Measurements from ENCODE around the gene TRIM62.

Gene TRIM62

DNA sequence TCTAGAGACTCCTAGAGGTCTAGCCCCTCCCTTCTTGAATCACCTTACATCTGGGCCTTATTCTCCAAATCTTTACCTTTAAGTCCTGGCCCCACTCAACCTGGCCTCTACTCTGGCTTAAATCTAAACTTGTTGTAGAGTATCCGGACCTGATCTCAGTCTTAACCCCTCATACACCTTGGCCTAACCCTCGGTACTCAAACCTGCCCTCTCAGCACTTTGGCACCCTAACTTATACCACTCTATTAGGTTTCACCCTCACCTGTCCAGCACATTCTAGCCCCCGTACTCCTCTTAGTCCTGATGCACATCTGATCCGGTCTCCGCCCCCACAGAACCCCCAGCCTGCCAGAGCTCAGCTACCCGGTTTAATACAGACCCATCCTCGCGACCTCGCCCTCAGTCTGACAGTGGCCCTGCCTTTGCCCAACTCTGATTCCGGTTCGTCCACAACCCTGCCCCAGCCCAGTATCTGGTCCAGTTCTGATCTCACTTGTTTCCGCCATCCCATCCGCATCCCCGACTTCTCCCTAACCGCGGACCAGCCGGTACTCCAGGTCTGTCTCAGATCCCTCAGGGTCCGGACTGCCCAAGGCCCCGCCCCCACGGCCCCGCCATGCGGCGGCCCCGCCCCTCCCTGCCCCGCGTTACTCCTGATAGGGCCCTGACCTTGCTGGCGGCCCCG, 1.5 kb downstream of the TRIM62 start:
- DNase-seq = no peak

GRCh38 chr1:33178836-33179439, 2.9 kb downstream of the TRIM62 start:
- no peak for DNase-seq

DNA sequence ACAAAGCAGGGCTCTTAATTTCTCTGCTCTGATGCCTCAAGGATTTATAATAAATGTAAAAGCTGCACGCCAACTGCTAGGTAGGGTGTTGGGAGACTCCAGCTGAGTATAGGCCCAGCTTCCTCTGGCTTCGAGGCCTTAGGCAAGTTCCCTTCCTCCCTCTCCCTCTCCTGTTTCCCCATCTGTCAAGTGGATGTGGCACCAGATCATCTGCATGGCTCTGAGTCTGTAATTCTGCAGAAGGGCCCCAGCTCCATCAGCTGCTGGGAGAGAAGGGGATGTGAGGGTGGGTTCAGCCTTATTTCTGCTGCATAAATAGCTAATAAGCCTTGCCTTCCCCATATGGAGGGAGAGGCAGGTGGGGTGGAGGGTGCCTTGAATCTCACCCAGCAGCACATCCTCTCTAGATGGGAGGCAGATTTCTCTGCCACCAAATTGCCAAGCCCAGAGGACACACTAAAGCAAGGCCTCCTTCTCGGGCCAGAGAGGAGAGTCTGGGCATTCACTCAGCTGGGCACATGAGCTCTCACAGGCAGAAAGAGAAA, 3.8 kb downstream of the TRIM62 start:
- no peak for DNase-seq

DNA sequence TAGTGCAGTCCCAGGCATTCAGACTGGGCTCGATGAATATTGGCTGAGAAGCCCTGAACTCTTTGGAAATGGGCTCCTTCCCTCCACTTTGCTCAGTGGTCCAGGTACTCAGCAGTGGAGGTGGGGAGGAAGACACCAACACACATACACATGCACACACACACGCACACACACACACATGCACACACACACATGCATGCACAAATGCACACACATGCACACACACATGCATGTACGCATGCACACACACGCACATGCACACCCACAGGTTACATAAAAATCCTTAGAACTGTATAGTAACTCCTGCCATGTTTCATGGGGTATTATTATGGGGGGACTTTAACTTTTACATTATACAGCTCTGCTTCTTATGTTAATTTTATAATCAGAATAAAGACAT, 5.0 kb downstream of the TRIM62 start:
- no peak for DNase-seq

- no peak for DNase-seq
These were observed 5.4 kb downstream of the TRIM62 start for GRCh38 chr1:33176362-33176850.

DNA sequence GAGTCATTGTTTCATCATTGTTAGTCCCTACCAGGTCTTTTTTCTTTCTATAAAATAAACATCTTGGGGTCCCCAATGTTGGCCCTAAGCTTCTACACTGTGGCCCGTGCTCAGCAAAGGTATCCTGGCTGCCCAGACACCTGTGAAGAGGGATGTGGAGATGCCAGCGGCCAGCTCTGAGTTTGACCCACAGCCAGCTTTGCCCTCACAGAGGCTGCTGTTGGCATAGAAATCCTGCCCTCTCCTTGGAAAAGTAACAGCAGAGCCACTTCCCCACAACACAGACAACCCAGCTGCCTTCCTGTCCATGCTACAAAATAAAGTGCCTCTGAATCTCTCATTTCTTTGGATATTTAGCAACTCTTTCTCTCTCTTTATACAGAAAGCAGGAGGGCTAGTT, 6.0 kb downstream of the TRIM62 start:
- DNase-seq = no peak

DNA sequence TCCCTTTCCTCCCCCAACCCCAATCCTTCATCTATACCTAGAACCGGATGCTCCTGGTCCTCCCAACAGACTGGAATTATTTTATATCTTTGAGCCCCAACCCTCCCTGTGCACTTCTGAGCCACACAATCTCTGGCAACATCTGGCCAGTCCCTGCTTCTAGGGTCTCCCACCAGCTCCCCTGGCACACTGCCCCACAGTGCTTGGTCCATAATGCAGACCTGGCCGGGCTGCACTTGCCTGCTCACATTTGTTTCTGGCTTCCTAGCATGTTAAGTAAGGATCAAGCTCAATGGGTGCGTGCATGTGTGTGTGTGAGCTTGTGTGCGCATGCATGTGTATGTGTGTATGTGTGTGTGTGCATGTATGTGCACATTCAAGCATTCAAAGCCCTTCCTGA, 8.8 kb downstream of the TRIM62 start:
- DNase-seq = peak; percentile 22

GRCh38 chr1:33171977-33172813, 9.6 kb downstream of the TRIM62 start:
- no peak for DNase-seq

DNA sequence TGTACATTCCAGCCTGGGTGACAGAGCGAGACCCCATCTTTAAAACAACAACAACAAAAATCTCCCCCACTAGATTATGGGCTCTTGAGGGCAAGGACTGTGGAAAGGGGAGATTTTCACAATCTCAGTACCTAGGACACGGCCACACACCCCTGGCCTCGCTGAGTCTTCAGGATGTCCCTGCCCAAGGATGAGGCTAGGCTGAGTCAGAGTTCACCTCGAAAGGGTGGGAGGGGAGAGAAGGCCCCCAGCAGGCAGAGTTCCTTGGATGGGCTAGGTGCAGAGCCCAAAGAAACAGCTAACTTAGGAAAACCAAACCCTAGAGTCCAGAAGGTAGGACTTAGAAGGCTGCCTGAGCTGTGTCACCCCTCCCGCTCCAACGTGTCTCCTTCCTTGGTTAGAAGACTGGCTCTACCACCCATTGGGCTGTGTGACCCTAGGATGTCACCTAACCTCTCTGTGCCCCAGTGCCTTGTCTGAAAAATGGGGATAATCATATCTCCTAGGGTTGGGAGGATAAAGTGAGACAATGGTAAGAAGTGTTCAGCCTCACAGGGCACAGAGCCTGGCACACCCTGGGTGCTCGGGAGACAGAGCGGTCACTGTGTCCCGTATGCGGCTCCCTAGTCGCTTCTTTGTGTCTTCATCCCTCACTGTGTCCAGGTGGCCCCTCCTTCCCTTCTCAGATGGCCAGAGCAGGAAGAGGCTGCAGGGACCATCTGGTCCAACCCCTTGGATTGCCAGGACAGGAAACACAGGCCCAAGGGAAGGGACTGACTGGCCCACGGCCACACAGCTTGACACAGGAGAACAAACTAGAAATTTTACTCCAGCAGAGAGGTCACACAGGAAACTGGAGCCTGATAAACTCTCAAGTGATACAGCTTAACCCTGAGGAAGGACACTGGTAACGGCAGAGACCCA, 11.2 kb downstream of the TRIM62 start:
- no peak for DNase-seq

GRCh38 chr1:33169290-33170055, 12.4 kb downstream of the TRIM62 start:
- DNase-seq = no peak

DNA sequence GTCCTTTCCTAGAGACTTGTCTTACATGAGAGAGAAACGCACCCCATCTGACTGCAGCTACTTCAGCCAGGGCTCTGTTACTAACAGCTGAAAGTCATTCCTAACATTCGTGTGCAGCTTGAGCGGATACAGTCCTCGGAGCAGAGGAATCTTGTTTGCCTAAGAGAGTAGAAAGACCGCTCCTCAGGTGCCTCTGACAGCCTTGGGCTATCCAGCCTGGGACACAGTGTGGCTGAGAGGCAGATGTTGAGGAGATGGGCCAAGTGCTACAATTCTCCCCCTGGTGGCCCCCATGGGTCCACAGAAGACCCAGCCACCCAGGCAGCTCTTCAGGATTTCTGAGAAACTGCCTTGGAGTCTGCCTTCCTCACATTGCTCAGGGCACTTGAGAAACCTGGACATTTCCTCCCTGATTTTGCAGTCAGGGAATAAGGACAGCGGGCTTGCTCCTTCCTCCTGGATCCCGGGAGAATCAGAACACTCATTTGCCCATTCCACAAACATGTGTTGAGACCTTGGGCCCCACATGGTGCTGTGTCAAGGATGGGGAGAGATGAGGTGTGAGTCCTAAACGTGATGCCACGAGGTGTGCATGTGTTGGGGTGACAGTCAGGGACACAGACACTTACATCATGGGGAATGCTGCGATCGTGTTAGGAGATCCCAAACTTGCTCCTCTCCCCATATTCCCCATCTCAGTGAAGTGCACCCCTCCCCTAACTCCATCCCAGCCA, 13.1 kb downstream of the TRIM62 start:
- DNase-seq = peak; percentile 17

GRCh38 chr1:33167650-33168447, 14.0 kb downstream of the TRIM62 start:
- DNase-seq = no peak

GRCh38 chr1:33165809-33166208, 16.0 kb downstream of the TRIM62 start:
- no peak for DNase-seq

GRCh38 chr1:33165209-33165608, 16.6 kb downstream of the TRIM62 start:
- DNase-seq = no peak

GRCh38 chr1:33163621-33164519, 18.0 kb downstream of the TRIM62 start:
- no peak for DNase-seq

DNA sequence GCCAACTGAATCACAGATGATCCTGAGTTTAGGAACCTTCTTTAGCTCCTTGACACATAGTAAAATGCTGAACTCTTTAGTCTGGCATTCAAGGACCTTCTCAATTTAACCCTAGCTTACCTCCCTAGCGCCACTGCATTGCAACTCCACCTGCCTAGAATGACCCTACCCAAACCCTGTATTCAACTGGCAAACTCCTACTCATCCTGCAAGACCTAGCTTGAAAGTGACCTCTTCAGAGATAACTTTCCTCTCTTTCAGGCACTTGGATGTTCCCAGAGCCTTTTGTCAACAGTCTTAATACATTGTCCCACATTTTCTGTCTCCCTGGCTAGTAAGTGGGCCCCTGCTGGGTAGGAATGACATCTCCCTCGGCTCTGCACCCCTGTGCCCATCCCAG, 19.7 kb downstream of the TRIM62 start:
- no peak for DNase-seq

- peak; percentile 54 for DNase-seq
These were observed 20.7 kb downstream of the TRIM62 start for GRCh38 chr1:33161061-33161681.

GRCh38 chr1:33159577-33159976, 22.3 kb downstream of the TRIM62 start:
- DNase-seq = no peak

Measured in hematopoietic multipotent progenitor cell treated with erythropoietin and hydrocortisone succinate and interleukin-3 and kit ligand, for 4 days (in vitro differentiated cells).